MM.1S (cell line): ENCODE measurements around the gene SUMO4.

Experiments
- DNase-seq: peaks from one replicate; pipeline ENCODE4 v3.0.0-alpha.2; 2015
- H2AFZ ChIP-seq: fragments of 300-600 bp; sonication (generic); 2 replicates; pipeline ENCODE4 v1.6.0; 2016; ENCODE audit warnings: antibody characterized with exemption, low read length
- H3F3A ChIP-seq: fragments of 300-600 bp; sonication (generic); 2 replicates; pipeline ENCODE4 v1.6.1; 2016; ENCODE audit warnings: mild to moderate bottlenecking, antibody characterized with exemption, low read length, moderate library complexity, mixed read lengths; ENCODE audit not compliant: insufficient read depth
- H3K27ac ChIP-seq: fragments of 300-600 bp; sonication (generic); 2 replicates; pipeline ENCODE4 v1.5.1; 2016; ENCODE audit warnings: mild to moderate bottlenecking, low read length
- H3K27me3 ChIP-seq: fragments of 300-600 bp; sonication (generic); replicated peaks from 2 replicates; pipeline ENCODE4 v1.6.0; 2016; ENCODE audit warnings: low read length; ENCODE audit not compliant: insufficient read depth
- H3K36me3 ChIP-seq: fragments of 300-600 bp; sonication (generic); replicated peaks from 2 replicates; pipeline ENCODE4 v1.6.1; 2016; ENCODE audit warnings: mild to moderate bottlenecking, low read length, mixed read lengths; ENCODE audit not compliant: insufficient read depth
- H3K4me1 ChIP-seq: fragments of 300-600 bp; sonication (generic); 2 replicates; pipeline ENCODE4 v1.6.1; 2016; ENCODE audit warnings: low read length, mixed read lengths
- H3K4me2 ChIP-seq: fragments of 300-600 bp; sonication (generic); 2 replicates; pipeline ENCODE4 v1.6.0; 2016; ENCODE audit warnings: low read depth, low read length
- H3K4me3 ChIP-seq: fragments of 300-600 bp; sonication (generic); 2 replicates; pipeline ENCODE4 v1.5.1; 2016; ENCODE audit warnings: low read length, mixed read lengths
- H3K79me2 ChIP-seq: fragments of 300-600 bp; sonication (generic); 2 replicates; pipeline ENCODE4 v1.6.1; 2016; ENCODE audit warnings: mixed run types, low read length, mixed read lengths
- H3K9ac ChIP-seq: fragments of 300-600 bp; sonication (generic); 2 replicates; pipeline ENCODE4 v1.6.1; 2016; ENCODE audit warnings: low read length, mixed read lengths
- H3K9me2 ChIP-seq: fragments of 300-600 bp; sonication (generic); replicated peaks from 2 replicates; pipeline ENCODE4 v1.6.1; 2016; ENCODE audit warnings: mild to moderate bottlenecking, low read length, mixed read lengths; ENCODE audit not compliant: insufficient read depth
- H3K9me3 ChIP-seq: fragments of 300-600 bp; sonication (generic); replicated peaks from 2 replicates; pipeline ENCODE4 v1.6.1; 2016; ENCODE audit warnings: mild to moderate bottlenecking, low read length, mixed read lengths; ENCODE audit not compliant: insufficient read depth
- H4K20me1 ChIP-seq: fragments of 300-600 bp; sonication (generic); 2 replicates; pipeline ENCODE4 v1.6.1; 2016; ENCODE audit warnings: mild to moderate bottlenecking, low read length, moderate library complexity, mixed read lengths; ENCODE audit not compliant: insufficient read depth
- EZH2 ChIP-seq: fragments of 300-600 bp; sonication (generic); optimal IDR thresholded peaks from 2 replicates; pipeline ENCODE3; 2017; ENCODE audit warnings: low read depth, mild to moderate bottlenecking, antibody characterized with exemption, low read length, mixed read lengths
- EZH2phosphoT487 ChIP-seq: fragments of 300-600 bp; sonication (generic); IDR thresholded peaks from 2 replicates; pipeline ENCODE4 v1.6.1; 2018; ENCODE audit warnings: antibody characterized with exemption, low read length
- TF ChIP-seq, protein P1 (sequence below): fragments of 300-600 bp; sonication (generic); IDR thresholded peaks from 2 replicates; pipeline ENCODE4 v1.5.1; 2016; ENCODE audit warnings: antibody characterized with exemption, low read length, mixed read lengths

SUMO4 gene

GRCh38 chr6:149366267-149366921, 33.7 kb upstream of the SUMO4 start:
- no peaks in the 10 kb centered on the region for H3K9me2 ChIP-seq
- no peaks in the 10 kb centered on the region for H4K20me1 ChIP-seq
- peaks cover 20% of the 10 kb centered on the region for H3K4me1 ChIP-seq
- DNase-seq: no peak
- no peak for TF ChIP-seq EZH2phosphoT487
- TF ChIP-seq EZH2: no peak
- TF ChIP-seq, protein P1, sequence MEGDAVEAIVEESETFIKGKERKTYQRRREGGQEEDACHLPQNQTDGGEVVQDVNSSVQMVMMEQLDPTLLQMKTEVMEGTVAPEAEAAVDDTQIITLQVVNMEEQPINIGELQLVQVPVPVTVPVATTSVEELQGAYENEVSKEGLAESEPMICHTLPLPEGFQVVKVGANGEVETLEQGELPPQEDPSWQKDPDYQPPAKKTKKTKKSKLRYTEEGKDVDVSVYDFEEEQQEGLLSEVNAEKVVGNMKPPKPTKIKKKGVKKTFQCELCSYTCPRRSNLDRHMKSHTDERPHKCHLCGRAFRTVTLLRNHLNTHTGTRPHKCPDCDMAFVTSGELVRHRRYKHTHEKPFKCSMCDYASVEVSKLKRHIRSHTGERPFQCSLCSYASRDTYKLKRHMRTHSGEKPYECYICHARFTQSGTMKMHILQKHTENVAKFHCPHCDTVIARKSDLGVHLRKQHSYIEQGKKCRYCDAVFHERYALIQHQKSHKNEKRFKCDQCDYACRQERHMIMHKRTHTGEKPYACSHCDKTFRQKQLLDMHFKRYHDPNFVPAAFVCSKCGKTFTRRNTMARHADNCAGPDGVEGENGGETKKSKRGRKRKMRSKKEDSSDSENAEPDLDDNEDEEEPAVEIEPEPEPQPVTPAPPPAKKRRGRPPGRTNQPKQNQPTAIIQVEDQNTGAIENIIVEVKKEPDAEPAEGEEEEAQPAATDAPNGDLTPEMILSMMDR: no peak
- H3K27me3 ChIP-seq: no peaks in the 10 kb centered on the region
- no peaks in the 10 kb centered on the region for H3K36me3 ChIP-seq
- no peak overlapping the region for H3K27ac ChIP-seq
- no peaks in the 10 kb centered on the region for H3F3A ChIP-seq
- H2AFZ ChIP-seq: no peak overlapping the region
- H3K4me2 ChIP-seq: no peak overlapping the region
- H3K9ac ChIP-seq: no peak overlapping the region
- no peak overlapping the region for H3K4me3 ChIP-seq
- H3K9me3 ChIP-seq: no peaks in the 10 kb centered on the region
- peaks cover 52% of the 10 kb centered on the region for H3K79me2 ChIP-seq

DNA sequence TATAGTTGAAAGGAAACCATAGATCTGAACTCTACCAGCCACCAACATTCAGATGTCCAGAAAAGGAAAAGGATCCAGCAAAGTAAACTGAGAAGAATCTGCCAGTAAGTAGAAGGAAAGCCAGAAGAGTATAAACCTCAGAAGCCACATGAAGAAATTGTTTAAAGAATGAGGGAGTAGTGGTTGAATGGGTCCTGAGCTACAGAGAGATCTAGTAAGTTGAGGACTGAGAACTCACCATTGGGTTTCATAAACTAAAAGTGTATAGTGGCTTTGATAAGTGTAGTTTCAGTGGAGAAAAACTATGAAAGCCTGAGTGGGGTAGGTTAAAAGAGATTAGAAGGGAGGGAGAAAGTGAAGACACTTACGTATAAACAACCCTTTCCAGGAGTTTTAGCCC, 32.0 kb upstream of the SUMO4 start:
- H3K27me3 ChIP-seq: no peaks in the 10 kb centered on the region
- no peaks in the 10 kb centered on the region for H4K20me1 ChIP-seq
- H2AFZ ChIP-seq: no peak overlapping the region
- no peaks in the 10 kb centered on the region for H3K36me3 ChIP-seq
- peaks cover 39% of the 10 kb centered on the region for H3K79me2 ChIP-seq
- peaks cover 21% of the 10 kb centered on the region for H3K4me1 ChIP-seq
- H3K27ac ChIP-seq: no peak overlapping the region
- no peak overlapping the region for H3K4me3 ChIP-seq
- no peak overlapping the region for H3K9ac ChIP-seq
- H3K9me3 ChIP-seq: no peaks in the 10 kb centered on the region
- no peaks in the 10 kb centered on the region for H3K9me2 ChIP-seq
- TF ChIP-seq EZH2phosphoT487 (no peak), EZH2 (no peak)
- TF ChIP-seq, protein P1: no peak
- H3K4me2 ChIP-seq: no peak overlapping the region
- DNase-seq: no peak
- no peaks in the 10 kb centered on the region for H3F3A ChIP-seq

GRCh38 chr6:149371154-149371553, 28.9 kb upstream of the SUMO4 start:
- Histone ChIP-seq H3K9ac (no peak overlapping the region), H3K27me3 (no peaks in the 10 kb centered on the region), H2AFZ (no peak overlapping the region), H3K4me1 (peaks cover 21% of the 10 kb centered on the region), H3F3A (no peaks in the 10 kb centered on the region), H3K9me3 (no peaks in the 10 kb centered on the region), H3K4me3 (no peak overlapping the region), H3K79me2 (peaks cover 19% of the 10 kb centered on the region), H3K27ac (no peak overlapping the region), H3K36me3 (no peaks in the 10 kb centered on the region), H3K4me2 (no peak overlapping the region), H3K9me2 (no peaks in the 10 kb centered on the region), H4K20me1 (no peaks in the 10 kb centered on the region)
- no peak for DNase-seq
- TF ChIP-seq EZH2phosphoT487: no peak
- TF ChIP-seq EZH2: no peak
- TF ChIP-seq, protein P1: no peak
